Activated CD4-positive, alpha-beta memory T cell treated with anti-CD3 and anti-CD28 coated beads for 36 hours (primary cell): ENCODE data around the gene MAP1A. TPM values are rescaled to one million over a fixed set of nuclear protein-coding genes. Genes with fewer than 3 reads are reported as not detected.
"Not testable (repeated sequence)": the region's sequence is repeated elsewhere in the genome, so short reads cannot be mapped to it uniquely, and the experiment has no call there.

ENCODE experiments used
- CTCF ChIA-PET: fragments of 350-600 bp; sonication (Branson Sonifier 250); formaldehyde crosslinking; loops from one replicate; lab custom pipeline; 2021; ENCODE audit warnings: antibody characterized with exemption, inconsistent platforms; lab: Charles Lee
- POLR2A ChIA-PET: fragments of 350-600 bp; sonication (Branson Sonifier 250); formaldehyde crosslinking; loops from one replicate; lab custom pipeline; 2021; ENCODE audit warnings: antibody characterized with exemption; lab: Charles Lee
- DNase-seq: peaks from one replicate; pipeline ENCODE4 v3.0.0-alpha.2; 2020
- H3K27ac Mint-ChIP-seq: one replicate; pipeline ENCODE4 v1.8.0; 2021; ENCODE audit warnings: mixed read lengths
- H3K27me3 Mint-ChIP-seq: one replicate; pipeline ENCODE4 v1.8.0; 2021; ENCODE audit warnings: mixed read lengths
- H3K36me3 Mint-ChIP-seq: one replicate; pipeline ENCODE4 v1.8.0; 2021; ENCODE audit warnings: mixed read lengths
- H3K4me1 Mint-ChIP-seq: one replicate; pipeline ENCODE4 v1.8.0; 2021; ENCODE audit warnings: low read depth, mixed read lengths
- H3K4me3 Mint-ChIP-seq: one replicate; pipeline ENCODE4 v1.8.0; 2021; ENCODE audit warnings: mild to moderate bottlenecking, mixed read lengths
- H3K9me3 Mint-ChIP-seq: one replicate; pipeline ENCODE4 v1.8.0; 2021; ENCODE audit warnings: mixed read lengths
- intact Hi-C: fragments of 100-400 bp; cut with micrococcal nuclease; formaldehyde crosslinking; loops from one replicate; pipeline ENCODE4 v1.15.1; 2023
- total RNA-seq, 2 experiments: library from RNA; stranded (reverse); gene quantifications; one replicate each; pipeline ENCODE4 v1.2.3, GENCODE V29; 2021

MAP1A gene
- total RNA-seq, 2 experiments from 2014 or later = 1.5 TPM

DNA sequence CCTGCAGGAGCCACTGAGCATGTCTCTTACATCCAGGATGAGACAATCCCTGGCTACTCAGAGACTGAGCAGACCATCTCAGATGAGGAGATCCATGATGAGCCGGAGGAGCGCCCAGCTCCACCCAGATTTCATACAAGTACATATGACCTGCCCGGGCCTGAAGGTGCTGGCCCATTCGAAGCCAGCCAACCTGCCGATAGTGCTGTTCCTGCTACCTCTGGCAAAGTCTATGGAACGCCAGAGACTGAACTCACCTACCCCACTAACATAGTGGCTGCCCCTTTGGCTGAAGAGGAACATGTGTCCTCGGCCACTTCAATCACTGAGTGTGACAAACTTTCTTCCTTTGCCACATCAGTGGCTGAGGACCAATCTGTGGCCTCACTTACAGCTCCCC, 6.2 kb downstream of the MAP1A start:
- intact Hi-C loops = no loop called here
- ChIA-PET CTCF (interaction anchor here (1.9 kb wide), 1 partner anchor 9 kb away, joined by 11 read pairs; no protein-coding TSS in a partner anchor), POLR2A (no interaction called here)
- H3K27ac Mint-ChIP-seq = no peak overlapping the region
- H3K27me3 Mint-ChIP-seq = peaks cover 1% of the 10 kb centered on the region
- peaks cover 7% of the 10 kb centered on the region for H3K4me1 Mint-ChIP-seq
- H3K4me3 Mint-ChIP-seq = no peak overlapping the region
- H3K36me3 Mint-ChIP-seq = no peaks in the 10 kb centered on the region
- no peak for DNase-seq
- H3K9me3 Mint-ChIP-seq = no peaks in the 10 kb centered on the region

DNA sequence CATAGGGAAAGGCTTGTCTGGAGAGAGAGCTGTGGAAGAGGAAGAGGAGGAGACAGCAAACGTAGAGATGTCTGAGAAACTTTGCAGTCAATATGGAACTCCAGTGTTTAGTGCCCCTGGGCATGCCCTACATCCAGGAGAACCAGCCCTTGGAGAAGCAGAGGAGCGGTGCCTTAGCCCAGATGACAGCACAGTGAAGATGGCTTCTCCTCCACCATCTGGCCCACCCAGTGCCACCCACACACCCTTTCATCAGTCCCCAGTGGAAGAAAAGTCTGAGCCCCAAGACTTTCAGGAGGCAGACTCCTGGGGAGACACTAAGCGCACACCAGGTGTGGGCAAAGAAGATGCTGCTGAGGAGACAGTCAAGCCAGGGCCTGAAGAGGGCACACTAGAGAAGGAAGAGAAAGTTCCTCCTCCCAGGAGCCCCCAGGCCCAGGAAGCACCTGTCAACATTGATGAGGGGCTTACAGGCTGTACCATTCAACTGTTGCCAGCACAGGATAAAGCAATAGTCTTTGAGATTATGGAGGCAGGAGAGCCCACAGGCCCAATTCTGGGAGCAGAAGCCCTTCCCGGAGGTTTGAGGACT, 6.9 kb downstream of the MAP1A start:
- Mint-ChIP-seq H3K4me3 (no peak overlapping the region), H3K27me3 (no peaks in the 10 kb centered on the region), H3K4me1 (peaks cover 7% of the 10 kb centered on the region), H3K9me3 (no peaks in the 10 kb centered on the region), H3K27ac (no peak overlapping the region), H3K36me3 (no peaks in the 10 kb centered on the region)
- intact Hi-C loops = no loop called here
- DNase-seq = no peak
- ChIA-PET CTCF (interaction anchor here (1.1 kb wide), 1 partner anchor 10 kb away, joined by 4 read pairs; no protein-coding TSS in a partner anchor), POLR2A (no interaction called here)

GRCh38 chr15:43525131-43525530, 7.7 kb downstream of the MAP1A start:
- CTCF ChIA-PET = interaction anchor here (1.1 kb wide), 1 partner anchor 11 kb away, joined by 4 read pairs; no protein-coding TSS in a partner anchor
- Mint-ChIP-seq H3K4me3 (no peak overlapping the region), H3K36me3 (no peaks in the 10 kb centered on the region), H3K4me1 (peaks cover 7% of the 10 kb centered on the region), H3K27me3 (no peaks in the 10 kb centered on the region), H3K27ac (no peak overlapping the region), H3K9me3 (no peaks in the 10 kb centered on the region)
- intact Hi-C loops = no loop called here
- POLR2A ChIA-PET = no interaction called here
- no peak for DNase-seq

DNA sequence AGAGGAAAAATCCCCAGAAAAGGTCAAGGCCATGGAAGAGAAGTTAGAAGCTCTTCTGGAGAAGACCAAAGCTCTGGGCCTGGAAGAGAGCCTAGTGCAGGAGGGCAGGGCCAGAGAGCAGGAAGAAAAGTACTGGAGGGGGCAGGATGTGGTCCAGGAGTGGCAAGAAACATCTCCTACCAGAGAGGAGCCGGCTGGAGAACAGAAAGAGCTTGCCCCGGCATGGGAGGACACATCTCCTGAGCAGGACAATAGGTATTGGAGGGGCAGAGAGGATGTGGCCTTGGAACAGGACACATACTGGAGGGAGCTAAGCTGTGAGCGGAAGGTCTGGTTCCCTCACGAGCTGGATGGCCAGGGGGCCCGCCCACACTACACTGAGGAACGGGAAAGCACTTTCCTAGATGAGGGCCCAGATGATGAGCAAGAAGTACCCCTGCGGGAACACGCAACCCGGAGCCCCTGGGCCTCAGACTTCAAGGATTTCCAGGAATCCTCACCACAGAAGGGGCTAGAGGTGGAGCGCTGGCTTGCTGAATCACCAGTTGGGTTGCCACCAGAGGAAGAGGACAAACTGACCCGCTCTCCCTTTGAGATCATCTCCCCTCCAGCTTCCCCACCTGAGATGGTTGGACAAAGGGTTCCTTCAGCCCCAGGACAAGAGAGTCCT, 9.0 kb downstream of the MAP1A start:
- POLR2A ChIA-PET = no interaction called here
- H3K4me3 Mint-ChIP-seq = no peak overlapping the region
- H3K4me1 Mint-ChIP-seq = peaks cover 7% of the 10 kb centered on the region
- no peak overlapping the region for H3K27ac Mint-ChIP-seq
- intact Hi-C loops = no loop called here
- H3K36me3 Mint-ChIP-seq = no peaks in the 10 kb centered on the region
- CTCF ChIA-PET = no interaction called here
- no peaks in the 10 kb centered on the region for H3K27me3 Mint-ChIP-seq
- DNase-seq = no peak
- no peaks in the 10 kb centered on the region for H3K9me3 Mint-ChIP-seq

- Mint-ChIP-seq H3K36me3 (no peaks in the 10 kb centered on the region), H3K27me3 (no peaks in the 10 kb centered on the region), H3K4me3 (no peak overlapping the region), H3K4me1 (peaks cover 7% of the 10 kb centered on the region), H3K27ac (no peak overlapping the region), H3K9me3 (no peaks in the 10 kb centered on the region)
- POLR2A ChIA-PET = no interaction called here
- DNase-seq = no peak
- intact Hi-C loops = no loop called here
- CTCF ChIA-PET = interaction anchor here (2.8 kb wide), 1 partner anchor 13 kb away, joined by 9 read pairs; no protein-coding TSS in a partner anchor
These were observed 9.8 kb downstream of the MAP1A start for GRCh38 chr15:43527016-43527801.

GRCh38 chr15:43527802-43528541, 10.6 kb downstream of the MAP1A start:
- POLR2A ChIA-PET = no interaction called here
- CTCF ChIA-PET = interaction anchor here (2.8 kb wide), 1 partner anchor 13 kb away, joined by 9 read pairs; no protein-coding TSS in a partner anchor
- DNase-seq = no peak
- Mint-ChIP-seq H3K27me3 (no peaks in the 10 kb centered on the region), H3K9me3 (no peaks in the 10 kb centered on the region), H3K4me1 (peaks cover 7% of the 10 kb centered on the region), H3K36me3 (no peaks in the 10 kb centered on the region), H3K27ac (no peak overlapping the region), H3K4me3 (no peak overlapping the region)
- intact Hi-C loops = no loop called here

DNA sequence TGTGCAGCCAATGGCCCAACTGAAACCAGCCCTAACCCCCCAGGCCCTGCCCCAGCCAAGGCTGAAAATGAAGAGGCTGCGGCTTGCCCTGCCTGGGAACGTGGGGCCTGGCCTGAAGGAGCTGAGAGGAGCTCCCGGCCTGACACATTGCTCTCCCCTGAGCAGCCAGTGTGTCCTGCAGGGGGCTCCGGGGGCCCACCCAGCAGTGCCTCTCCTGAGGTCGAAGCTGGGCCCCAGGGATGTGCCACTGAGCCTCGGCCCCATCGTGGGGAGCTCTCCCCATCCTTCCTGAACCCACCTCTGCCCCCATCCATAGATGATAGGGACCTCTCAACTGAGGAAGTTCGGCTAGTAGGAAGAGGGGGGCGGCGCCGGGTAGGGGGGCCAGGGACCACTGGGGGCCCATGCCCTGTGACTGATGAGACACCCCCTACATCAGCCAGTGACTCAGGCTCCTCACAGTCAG, 11.2 kb downstream of the MAP1A start:
- intact Hi-C loops = no loop called here
- CTCF ChIA-PET = interaction anchor here (2.8 kb wide), 1 partner anchor 14 kb away, joined by 9 read pairs; no protein-coding TSS in a partner anchor
- Mint-ChIP-seq H3K4me3 (no peak overlapping the region), H3K4me1 (peaks cover 7% of the 10 kb centered on the region), H3K9me3 (no peaks in the 10 kb centered on the region), H3K27me3 (no peaks in the 10 kb centered on the region), H3K36me3 (no peaks in the 10 kb centered on the region), H3K27ac (no peak overlapping the region)
- no peak for DNase-seq
- POLR2A ChIA-PET = no interaction called here

DNA sequence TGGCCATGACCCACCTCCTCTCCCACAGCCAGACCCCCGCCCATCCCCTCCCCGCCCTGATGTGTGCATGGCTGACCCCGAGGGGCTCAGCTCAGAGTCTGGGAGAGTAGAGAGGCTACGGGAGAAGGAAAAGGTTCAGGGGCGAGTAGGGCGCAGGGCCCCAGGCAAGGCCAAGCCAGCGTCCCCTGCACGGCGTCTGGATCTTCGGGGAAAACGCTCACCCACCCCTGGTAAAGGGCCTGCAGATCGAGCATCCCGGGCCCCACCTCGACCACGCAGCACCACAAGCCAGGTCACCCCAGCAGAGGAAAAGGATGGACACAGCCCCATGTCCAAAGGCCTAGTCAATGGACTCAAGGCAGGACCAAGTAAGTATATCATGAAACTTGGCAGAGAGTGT, 11.7 kb downstream of the MAP1A start:
- DNase-seq = no peak
- Mint-ChIP-seq H3K36me3 (no peaks in the 10 kb centered on the region), H3K4me3 (no peak overlapping the region), H3K9me3 (no peaks in the 10 kb centered on the region), H3K4me1 (peaks cover 7% of the 10 kb centered on the region), H3K27me3 (no peaks in the 10 kb centered on the region), H3K27ac (no peak overlapping the region)
- intact Hi-C loops = no loop called here
- ChIA-PET POLR2A (no interaction called here), CTCF (interaction anchor here (2.8 kb wide), 1 partner anchor 15 kb away, joined by 9 read pairs; no protein-coding TSS in a partner anchor)

DNA sequence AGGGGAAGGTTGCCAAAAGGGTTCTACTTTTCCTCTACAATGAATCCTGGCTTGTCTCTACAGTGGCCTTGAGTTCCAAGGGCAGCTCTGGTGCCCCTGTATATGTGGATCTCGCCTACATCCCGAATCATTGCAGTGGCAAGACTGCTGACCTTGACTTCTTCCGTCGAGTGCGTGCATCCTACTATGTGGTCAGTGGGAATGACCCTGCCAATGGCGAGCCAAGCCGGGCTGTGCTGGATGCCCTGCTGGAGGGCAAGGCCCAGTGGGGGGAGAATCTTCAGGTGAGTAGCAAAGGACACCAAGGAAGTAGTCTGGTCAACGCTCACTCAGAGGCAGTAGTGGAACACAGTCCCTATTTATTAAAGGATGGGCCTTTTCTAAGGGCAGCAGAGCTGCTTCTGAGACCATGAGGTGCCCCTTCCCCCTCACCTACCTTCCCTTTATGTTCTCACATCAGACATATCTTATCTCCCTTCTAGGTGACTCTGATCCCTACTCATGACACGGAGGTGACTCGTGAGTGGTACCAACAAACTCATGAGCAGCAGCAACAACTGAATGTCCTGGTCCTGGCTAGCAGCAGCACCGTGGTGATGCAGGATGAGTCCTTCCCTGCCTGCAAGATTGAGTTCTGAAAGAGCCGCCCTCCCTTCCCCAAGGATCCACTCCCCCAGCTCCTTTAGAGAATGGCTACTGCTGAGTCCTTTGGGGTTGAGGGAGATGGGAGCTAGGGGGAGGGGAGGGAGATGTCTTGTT, 12.4 kb downstream of the MAP1A start:
- H3K27me3 Mint-ChIP-seq = no peaks in the 10 kb centered on the region
- CTCF ChIA-PET = interaction anchor here (2.8 kb wide), 1 partner anchor 15 kb away, joined by 9 read pairs; no protein-coding TSS in a partner anchor
- no peaks in the 10 kb centered on the region for H3K36me3 Mint-ChIP-seq
- POLR2A ChIA-PET = no interaction called here
- no peak for DNase-seq
- intact Hi-C loops = no loop called here
- no peak overlapping the region for H3K27ac Mint-ChIP-seq
- no peak overlapping the region for H3K4me3 Mint-ChIP-seq
- peaks cover 6% of the 10 kb centered on the region for H3K4me1 Mint-ChIP-seq
- H3K9me3 Mint-ChIP-seq = no peaks in the 10 kb centered on the region

GRCh38 chr15:43531018-43531670, 13.7 kb downstream of the MAP1A start:
- intact Hi-C loops = no loop called here
- Mint-ChIP-seq H3K36me3 (peaks cover 4% of the 10 kb centered on the region), H3K27me3 (no peaks in the 10 kb centered on the region), H3K4me1 (no peaks in the 10 kb centered on the region), H3K4me3 (no peak overlapping the region), H3K27ac (no peak overlapping the region), H3K9me3 (no peaks in the 10 kb centered on the region)
- DNase-seq = no peak
- ChIA-PET CTCF (no interaction called here), POLR2A (no interaction called here)

DNA sequence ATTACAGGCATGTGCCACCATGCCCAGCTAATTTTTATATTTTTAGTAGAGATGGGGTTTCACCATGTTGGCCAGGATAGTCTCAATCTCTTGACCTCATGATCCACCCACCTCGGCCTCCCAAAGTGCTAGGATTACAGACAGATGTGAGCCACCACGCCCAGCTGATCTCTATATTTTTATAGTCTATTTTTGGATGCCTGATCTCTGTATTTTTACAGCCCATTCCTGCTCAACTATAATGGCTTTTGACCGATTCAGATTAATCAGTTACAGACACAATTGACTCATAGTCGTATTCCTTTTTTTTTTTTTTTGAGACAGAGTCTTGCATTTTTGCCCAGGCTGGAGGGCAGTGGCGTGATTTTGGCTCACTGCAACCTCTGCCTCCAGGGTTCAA, 15.4 kb downstream of the MAP1A start:
- H3K4me3 Mint-ChIP-seq, H3K36me3 Mint-ChIP-seq, H3K4me1 Mint-ChIP-seq, DNase-seq, H3K9me3 Mint-ChIP-seq, H3K27me3 Mint-ChIP-seq, intact Hi-C loops, H3K27ac Mint-ChIP-seq, CTCF ChIA-PET, POLR2A ChIA-PET: not testable (repeated sequence)
